ENCODE measurements around the gene OR2AG1.
"Not testable (repeated sequence)": the region's sequence is repeated elsewhere in the genome, so short reads cannot be mapped to it uniquely, and the experiment has no call there.

OR2AG1 gene

GRCh38 chr11:6799402-6799801 is 16.6 kb downstream of the OR2AG1 start, which contains the start of gene OR6A2:
OR6A2 (minus strand) TSS chr11:6799689; CDS start chr11:6795708, 3,981 bp downstream.
- no peak for DNase-seq

DNA sequence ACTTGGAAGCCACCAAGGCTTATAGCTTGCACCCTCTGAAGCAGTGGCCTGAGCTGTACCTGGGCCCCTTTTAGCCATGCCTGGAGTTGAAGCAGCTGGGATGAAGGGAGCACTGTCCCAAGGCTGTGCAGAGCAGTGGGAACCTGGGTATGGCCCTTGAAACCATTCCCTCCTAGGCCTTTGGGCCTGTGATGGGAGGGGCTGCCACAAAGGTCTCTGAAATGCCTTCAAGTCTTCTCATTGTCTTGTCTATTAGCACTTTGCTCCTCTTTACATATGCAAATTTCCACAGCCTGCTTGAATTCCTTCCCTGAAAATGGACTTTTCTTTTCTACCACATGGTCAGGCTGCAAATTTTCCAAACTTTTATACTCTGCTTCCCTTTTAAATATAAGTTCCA is 18.3 kb downstream of the OR2AG1 start:
- DNase-seq, result not testable (repeated sequence)

- DNase-seq, result no peak
Observed at GRCh38 chr11:6812390-6813005, 29.7 kb downstream of the OR2AG1 start.

DNA sequence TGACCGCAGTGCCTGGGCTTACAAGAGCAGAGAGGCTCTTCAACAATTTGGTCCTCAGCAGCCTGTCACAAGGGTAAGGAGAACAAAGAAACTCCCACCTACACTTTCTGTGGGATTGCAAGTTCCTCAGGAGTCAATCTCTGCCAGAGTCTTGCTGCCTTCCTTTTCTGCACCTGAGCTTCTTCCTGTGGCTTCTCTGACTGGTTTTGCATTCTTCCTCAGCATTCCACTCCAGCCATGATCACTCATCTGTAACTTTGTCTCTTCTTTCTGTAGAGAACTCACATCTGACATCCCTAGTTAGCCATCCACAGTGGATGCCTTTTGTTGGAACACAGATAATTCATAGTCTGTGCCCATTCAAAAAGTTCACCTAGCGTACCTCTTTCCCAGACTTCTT is 30.8 kb downstream of the OR2AG1 start:
- no peak for DNase-seq

DNA sequence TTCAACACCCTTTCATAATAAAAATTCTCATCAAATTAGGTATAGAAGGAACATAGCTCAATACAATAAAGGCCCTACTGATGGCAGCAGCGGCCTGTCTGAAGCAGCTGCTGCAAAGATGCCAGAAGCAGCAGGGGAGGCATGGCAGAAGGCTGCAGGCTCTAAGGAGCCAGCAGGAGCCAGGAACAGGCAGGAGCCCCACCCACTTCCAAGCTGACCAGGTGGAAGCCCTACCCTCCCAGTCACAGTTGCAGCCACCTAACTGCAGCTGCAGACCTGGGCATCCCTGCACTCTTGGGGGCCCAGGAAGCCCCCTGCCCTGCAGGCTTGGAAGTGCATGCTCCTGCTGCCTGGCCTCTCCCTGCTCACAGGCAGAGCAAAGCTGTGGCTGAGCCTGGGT is 34.9 kb downstream of the OR2AG1 start:
- DNase-seq, result no peak

DNA sequence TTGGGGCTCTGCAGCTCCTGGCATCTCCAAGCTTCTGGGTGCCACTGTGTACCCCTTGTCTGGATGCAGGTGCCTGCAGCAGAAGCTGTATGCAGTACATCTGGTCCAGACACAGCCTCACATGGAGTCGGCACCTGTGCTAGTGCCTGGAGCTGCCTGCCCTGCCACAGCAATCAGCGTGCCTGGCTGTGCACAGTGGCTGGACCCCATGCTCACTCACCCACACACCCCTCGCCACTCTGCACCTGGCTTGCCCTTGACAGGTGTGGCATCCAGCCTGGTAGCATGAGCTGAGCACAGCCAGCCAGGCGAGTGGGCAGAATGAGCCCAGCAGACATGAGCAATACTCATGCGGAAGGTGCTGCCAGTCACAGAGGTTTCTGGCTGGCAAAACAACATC is 36.1 kb downstream of the OR2AG1 start:
- DNase-seq, result no peak

DNA sequence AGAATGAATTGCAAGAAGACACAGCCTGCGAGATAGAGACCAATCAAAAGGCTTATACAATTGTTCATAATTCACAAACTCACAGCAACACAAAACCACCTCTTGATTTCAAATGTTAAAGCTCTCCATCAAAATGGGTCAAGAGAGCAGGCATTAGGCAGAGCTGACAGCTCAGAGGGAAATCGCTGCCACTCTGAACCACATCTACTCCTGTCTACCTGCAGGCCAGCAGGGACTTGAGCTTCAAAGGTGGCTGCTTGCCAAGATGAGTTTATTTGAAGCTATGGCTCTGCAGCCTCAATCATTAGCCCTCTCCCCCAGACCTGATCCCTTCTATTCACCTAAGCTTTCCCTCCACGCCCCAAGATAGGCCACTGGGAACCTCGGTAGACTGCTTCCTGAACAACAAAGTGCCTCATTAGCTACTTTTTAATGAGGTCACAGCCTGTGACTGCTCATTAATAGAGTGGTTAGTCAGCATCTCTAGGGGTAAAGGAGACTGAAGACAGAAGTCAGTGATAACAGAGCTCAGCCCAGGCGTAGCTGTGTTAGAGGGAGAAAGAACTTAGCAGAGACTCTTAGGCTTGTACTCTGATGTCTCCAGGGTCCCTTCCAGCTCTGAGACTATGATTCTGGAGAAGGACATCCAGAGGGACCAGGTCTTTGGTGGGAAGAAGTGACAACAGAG is 41.5 kb downstream of the OR2AG1 start:
- DNase-seq, result no peak

- no peak for DNase-seq
Observed at GRCh38 chr11:6825231-6825744, 42.5 kb downstream of the OR2AG1 start.

DNA sequence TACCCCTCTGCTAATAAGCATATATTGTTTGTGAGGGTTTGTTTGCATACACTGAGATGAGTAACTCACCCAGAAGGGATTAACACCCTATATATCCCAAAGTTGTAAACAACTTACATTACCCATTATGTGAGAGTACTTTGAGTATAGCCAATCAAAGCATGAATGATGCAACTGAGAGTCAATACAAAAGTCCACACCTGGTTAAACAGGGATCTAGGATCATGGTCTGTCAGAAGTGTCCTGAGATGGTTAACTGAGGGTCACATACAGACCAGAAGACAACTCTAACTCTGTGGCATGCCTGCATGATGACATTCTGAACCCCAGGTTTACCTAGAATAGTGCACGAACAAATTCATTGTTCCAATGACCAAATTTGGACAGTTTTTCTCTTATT is 45.3 kb downstream of the OR2AG1 start:
- no peak for DNase-seq

DNA sequence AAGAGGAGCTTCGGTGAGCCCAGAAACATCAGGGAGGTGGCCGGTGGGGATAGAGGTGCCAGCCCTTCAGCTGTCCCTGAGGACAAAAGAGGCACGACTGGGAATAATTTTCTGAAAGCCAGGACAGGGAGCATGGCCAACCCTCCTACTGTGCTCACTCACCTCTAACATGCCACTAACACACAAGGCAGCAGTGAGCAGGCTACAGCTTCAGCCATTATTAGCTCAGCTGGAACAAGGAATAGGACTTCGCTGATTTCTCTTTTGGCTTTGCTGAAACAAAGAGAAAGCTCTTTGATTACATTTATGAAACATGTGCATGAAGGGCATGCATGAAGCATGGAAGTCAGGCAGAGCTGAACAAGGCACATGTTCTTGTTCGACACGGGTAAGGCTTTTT is 50.5 kb downstream of the OR2AG1 start:
- DNase-seq, result no peak

DNA sequence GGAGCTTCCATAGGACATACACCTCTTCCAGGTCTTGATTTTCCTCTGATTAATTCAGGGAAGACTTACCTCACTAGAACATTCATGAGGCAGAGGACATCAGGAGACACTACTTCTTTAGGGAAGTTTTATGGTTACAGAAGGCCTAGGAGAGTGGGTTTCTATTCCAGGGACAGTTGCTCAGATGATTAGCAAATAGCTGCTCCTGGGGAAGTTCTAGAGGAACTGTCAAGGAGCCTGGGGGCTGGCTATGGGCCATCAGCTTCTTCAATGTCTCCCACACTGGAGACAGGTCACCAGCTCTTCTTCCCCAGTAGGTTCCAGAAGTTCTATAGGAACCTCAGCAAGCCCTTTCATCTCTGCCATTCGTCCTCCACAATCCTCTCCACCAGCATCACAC is 51.2 kb downstream of the OR2AG1 start:
- DNase-seq, result no peak

Data from GF-D8 (cell line).